GM12865 (cell line): ENCODE measurements around the gene PXK.

Experiments
- DNase-seq: peaks from one replicate; pipeline ENCODE4 v3.0.0; 2010; ENCODE audit warnings: low read depth
- H3K4me3 ChIP-seq: 2 replicates; pipeline ENCODE4 v1.5.1; 2011; ENCODE audit warnings: mild to moderate bottlenecking, low read depth, low read length, control low read depth
- CTCF ChIP-seq: IDR thresholded peaks from 2 replicates; pipeline ENCODE4 v1.5.1; 2011; ENCODE audit warnings: low read length, control low read depth, low read depth, inconsistent platforms; ENCODE audit not compliant: insufficient read depth; ENCODE audit errors: missing control alignments

PXK gene

GRCh38 chr3:58388550-58389091 lies 55.9 kb downstream of the PXK start:
- TF ChIP-seq CTCF, result no peak
- no peak for DNase-seq
- no peak overlapping the region for H3K4me3 ChIP-seq

GRCh38 chr3:58391156-58391865 lies 58.6 kb downstream of the PXK start:
- DNase-seq, result no peak
- no peak overlapping the region for H3K4me3 ChIP-seq
- TF ChIP-seq CTCF, result no peak

- no peak for TF ChIP-seq CTCF
- no peak for DNase-seq
- H3K4me3 ChIP-seq, result no peak overlapping the region
These were observed 59.5 kb downstream of the PXK start for GRCh38 chr3:58392181-58392580.

DNA sequence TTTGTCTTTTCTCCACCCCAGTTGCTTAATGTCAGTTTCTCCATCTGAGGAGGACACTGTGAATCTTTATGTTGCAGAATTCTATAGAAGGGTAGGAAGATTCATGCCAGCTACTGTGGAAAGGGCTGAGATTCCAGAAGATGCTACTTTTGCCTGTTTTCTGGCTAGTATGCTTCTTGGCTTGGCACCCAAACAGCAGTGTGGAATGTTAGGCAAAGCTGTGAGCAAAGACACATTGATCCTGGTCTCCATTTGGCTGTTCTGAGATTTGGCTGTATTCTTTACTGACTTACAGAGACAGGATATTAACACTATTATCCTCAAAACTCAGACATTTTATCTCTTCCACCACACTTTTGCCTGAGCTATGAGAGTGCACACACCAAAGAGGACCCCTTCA lies 61.6 kb downstream of the PXK start:
- H3K4me3 ChIP-seq, result no peak overlapping the region
- DNase-seq, result no peak
- no peak for TF ChIP-seq CTCF

- H3K4me3 ChIP-seq, result no peak overlapping the region
- no peak for DNase-seq
- no peak for TF ChIP-seq CTCF
These were observed 66.1 kb downstream of the PXK start for GRCh38 chr3:58398669-58399333.

- DNase-seq, result no peak
- no peak for TF ChIP-seq CTCF
- H3K4me3 ChIP-seq, result no peak overlapping the region
These were observed 70.9 kb downstream of the PXK start for GRCh38 chr3:58403513-58404109.
